Uterus (tissue), 4 donors: ENCODE data around the gene PTPRM. TPM values are rescaled to one million over a fixed set of nuclear protein-coding genes. Genes with fewer than 3 reads are reported as not detected.

ENCODE experiments used
- DNase-seq, 2 donors: peaks; one replicate each; pipeline ENCODE4 v3.0.0-alpha.2; 2019 to 2020
- H3K27ac ChIP-seq, 2 donors: fragments of 200-600 bp; sonication (generic); 1 replicate in 1 of 2; 2 replicates in 1 of 2; pipeline ENCODE4 v1.5.1; 2016 to 2018
- H3K27me3 ChIP-seq, 2 donors: fragments of 200-600 bp; sonication (generic); one replicate each; pipeline ENCODE4 v1.5.1; 2018 to 2019; ENCODE audit warnings: control low read depth in 1 of 2
- H3K36me3 ChIP-seq, 2 donors: fragments of 200-600 bp; sonication (generic); one replicate each; pipeline ENCODE4 v1.5.1; 2019; ENCODE audit warnings: control low read depth in 1 of 2
- H3K4me1 ChIP-seq, 2 donors: fragments of 200-600 bp; sonication (generic); one replicate each; pipeline ENCODE4 v1.5.1; 2018 to 2019; ENCODE audit warnings: control low read depth in 1 of 2
- H3K4me3 ChIP-seq, 2 donors: fragments of 200-600 bp; sonication (generic); 1 replicate in 1 of 2; 2 replicates in 1 of 2; pipeline ENCODE4 v1.5.1; 2018 to 2019; ENCODE audit warnings: mild to moderate bottlenecking in 1 of 2
- H3K9me3 ChIP-seq, 2 donors: fragments of 200-600 bp; sonication (generic); one replicate each; pipeline ENCODE4 v1.5.1; 2019; ENCODE audit warnings: control low read depth in 1 of 2
- POLR2A ChIP-seq, 2 donors: fragments of 450-650 bp; IDR thresholded peaks; one replicate each; pipeline ENCODE4 v1.6.1; 2016; ENCODE audit warnings: antibody characterized with exemption in 2 of 2, mild to moderate bottlenecking in 1 of 2, moderate library complexity in 1 of 2
- intact Hi-C: fragments of 100-400 bp; cut with DNase I; formaldehyde crosslinking; loops from one replicate; pipeline ENCODE4 v1.15.1; 2023; ENCODE audit warnings: low total_unique reads
- total RNA-seq, 4 donors: library from RNA; depleted of rRNA in 3 of 4; stranded (reverse); fragments of >200 nt in 3 of 4; gene quantifications; one replicate each; pipeline versions ENCODE4 v1.1.0 to v1.2.4, GENCODE V29; 2014 to 2023
- TF ChIP-seq, protein P1 (sequence below), 4 experiments: fragments of 200-600 bp in 2 of 4; fragments of 450-650 bp in 2 of 4; sonication (generic) in 2 of 4; IDR thresholded peaks; one replicate each; pipeline ENCODE4 v1.5.1; 2016 to 2019; ENCODE audit warnings: antibody characterized with exemption in 4 of 4, mild to moderate bottlenecking in 2 of 4, moderate library complexity in 1 of 4
- donor health status: DM: yes; HTN: yes; CAD: no.

PTPRM gene
- total RNA-seq, 4 donors from 2014 or later: 62.0 to 127 (median 85.7) TPM

DNA sequence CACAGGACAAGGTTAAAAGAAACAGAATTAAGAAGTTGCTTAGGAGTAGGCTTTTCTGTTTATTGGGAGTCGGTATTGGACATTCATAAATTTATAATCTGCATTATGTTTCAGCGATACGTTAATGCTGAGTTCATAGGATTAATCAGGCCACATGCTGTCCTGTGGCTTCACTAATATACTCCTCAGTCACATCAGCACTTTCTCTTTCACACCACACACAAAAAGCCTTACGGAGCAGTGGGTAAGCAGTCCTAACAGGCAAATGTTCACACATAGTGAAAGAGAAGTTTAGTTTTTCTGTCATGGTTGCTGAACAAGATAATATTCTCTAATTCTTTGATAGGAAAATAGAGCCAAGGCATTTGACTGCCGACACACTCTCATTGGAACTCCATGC lies 630.4 kb downstream of the PTPRM start:
- no peaks in the 10 kb centered on the region for H3K36me3 ChIP-seq
- no peaks in the 10 kb centered on the region for H3K4me1 ChIP-seq
- H3K27me3 ChIP-seq: no peaks in the 10 kb centered on the region
- no peak overlapping the region for H3K27ac ChIP-seq
- H3K9me3 ChIP-seq: no peaks in the 10 kb centered on the region
- DNase-seq: no peak
- TF ChIP-seq, protein P1, sequence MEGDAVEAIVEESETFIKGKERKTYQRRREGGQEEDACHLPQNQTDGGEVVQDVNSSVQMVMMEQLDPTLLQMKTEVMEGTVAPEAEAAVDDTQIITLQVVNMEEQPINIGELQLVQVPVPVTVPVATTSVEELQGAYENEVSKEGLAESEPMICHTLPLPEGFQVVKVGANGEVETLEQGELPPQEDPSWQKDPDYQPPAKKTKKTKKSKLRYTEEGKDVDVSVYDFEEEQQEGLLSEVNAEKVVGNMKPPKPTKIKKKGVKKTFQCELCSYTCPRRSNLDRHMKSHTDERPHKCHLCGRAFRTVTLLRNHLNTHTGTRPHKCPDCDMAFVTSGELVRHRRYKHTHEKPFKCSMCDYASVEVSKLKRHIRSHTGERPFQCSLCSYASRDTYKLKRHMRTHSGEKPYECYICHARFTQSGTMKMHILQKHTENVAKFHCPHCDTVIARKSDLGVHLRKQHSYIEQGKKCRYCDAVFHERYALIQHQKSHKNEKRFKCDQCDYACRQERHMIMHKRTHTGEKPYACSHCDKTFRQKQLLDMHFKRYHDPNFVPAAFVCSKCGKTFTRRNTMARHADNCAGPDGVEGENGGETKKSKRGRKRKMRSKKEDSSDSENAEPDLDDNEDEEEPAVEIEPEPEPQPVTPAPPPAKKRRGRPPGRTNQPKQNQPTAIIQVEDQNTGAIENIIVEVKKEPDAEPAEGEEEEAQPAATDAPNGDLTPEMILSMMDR (IDR thresholded peaks at IDR 0.05): no peak
- TF ChIP-seq POLR2A (IDR thresholded peaks at IDR 0.05): no peak
- no peak overlapping the region for H3K4me3 ChIP-seq
- intact Hi-C loops: no loop called here

DNA sequence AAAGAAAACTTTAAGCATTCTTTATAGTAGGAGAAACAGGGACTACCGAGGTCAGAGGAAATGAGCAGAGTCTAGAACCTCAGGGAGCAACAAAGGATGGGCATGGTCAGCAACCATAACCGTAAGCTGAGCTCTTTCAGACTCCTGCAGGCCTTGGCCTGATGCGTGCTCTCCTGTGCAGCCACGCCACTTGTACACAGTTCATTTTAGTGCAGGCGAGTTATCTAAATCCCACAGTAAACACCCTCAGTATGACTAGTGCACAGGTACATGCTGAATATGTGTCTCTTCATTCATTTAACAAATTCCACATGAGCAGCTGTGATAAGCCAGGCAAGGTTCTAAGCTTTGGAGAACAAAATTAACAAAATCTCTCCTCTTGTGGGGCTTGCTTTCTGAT lies 640.9 kb downstream of the PTPRM start:
- no peak for DNase-seq
- no peak for TF ChIP-seq POLR2A (IDR thresholded peaks at IDR 0.05)
- TF ChIP-seq, protein P1 (IDR thresholded peaks at IDR 0.05): no peak
- no peaks in the 10 kb centered on the region for H3K4me1 ChIP-seq

DNA sequence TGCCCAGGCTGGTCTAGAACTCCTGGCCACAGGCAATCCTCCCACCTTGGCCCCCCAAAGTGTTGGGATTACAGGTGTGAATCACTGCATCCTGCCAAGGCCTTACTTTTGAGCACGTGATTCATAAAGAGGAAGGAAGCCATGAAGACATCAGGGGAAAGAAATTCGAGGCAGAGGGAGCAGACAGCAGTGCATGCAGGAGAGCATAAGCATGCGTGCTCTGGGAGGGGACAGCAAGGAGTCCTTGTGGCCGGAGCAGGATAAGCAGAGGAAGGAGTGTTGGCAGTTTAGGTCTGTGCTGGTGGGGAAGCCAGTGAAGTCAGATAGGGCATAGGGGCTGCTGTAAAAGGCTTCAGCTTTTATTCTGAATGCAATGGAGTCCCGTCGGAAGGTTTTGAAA lies 641.6 kb downstream of the PTPRM start:
- Histone ChIP-seq H3K4me3 (no peak overlapping the region), H3K27me3 (no peaks in the 10 kb centered on the region), H3K9me3 (no peaks in the 10 kb centered on the region), H3K36me3 (no peaks in the 10 kb centered on the region), H3K4me1 (no peaks in the 10 kb centered on the region), H3K27ac (no peak overlapping the region)
- TF ChIP-seq POLR2A (IDR thresholded peaks at IDR 0.05): no peak
- TF ChIP-seq, protein P1 (IDR thresholded peaks at IDR 0.05): no peak
- intact Hi-C loops: no loop called here
- DNase-seq: no peak

More for the DNA sequence above, 640.9 kb downstream of the PTPRM start:
- Histone ChIP-seq H3K4me3 (no peak overlapping the region), H3K9me3 (no peaks in the 10 kb centered on the region), H3K27me3 (no peaks in the 10 kb centered on the region), H3K27ac (no peak overlapping the region), H3K36me3 (no peaks in the 10 kb centered on the region)
- intact Hi-C loops: no loop called here

DNA sequence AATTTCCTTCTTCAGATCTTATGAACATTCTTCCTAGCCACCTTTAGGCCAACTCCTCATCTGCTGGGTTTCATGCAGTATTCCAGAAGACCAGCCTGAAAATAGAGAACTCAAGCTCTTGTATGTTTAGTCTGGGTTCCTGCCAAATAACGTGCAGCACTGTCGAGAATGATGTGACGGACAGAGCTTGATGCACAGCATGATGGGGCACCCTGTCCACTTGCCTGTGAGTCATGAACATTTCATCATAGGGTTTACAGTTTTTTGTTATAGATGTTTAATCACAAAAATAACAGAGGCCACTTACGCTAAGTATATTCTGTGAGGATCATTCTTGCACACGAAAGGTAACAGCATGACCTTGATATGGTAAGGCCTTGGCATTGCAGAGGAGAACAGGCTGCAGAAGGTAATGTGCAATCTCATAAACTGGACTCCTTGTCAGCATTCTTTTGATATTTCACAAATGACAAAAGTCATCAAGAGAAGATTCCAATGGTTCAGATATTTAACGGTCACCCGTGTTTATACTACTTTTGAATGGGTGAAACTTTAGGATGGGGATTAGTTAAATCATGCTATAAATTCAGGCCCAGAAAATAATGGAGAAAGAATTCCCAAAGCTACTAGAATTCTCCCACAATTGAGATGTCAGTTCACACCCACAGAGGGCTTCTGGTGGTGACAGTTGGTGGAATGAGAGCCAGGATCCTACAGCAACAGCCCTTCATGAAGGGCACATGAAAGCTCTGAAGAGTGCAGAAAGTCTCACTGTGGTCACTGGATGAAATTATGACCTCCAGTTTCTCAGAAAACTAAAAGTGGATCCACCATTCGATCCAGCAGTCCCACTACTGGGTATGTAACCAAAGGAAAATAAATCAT lies 646.0 kb downstream of the PTPRM start:
- DNase-seq: no peak
- Histone ChIP-seq H3K27ac (no peak overlapping the region), H3K4me3 (no peak overlapping the region), H3K27me3 (no peaks in the 10 kb centered on the region), H3K9me3 (no peaks in the 10 kb centered on the region), H3K4me1 (no peaks in the 10 kb centered on the region), H3K36me3 (no peaks in the 10 kb centered on the region)
- no peak for TF ChIP-seq POLR2A (IDR thresholded peaks at IDR 0.05)
- TF ChIP-seq, protein P1 (IDR thresholded peaks at IDR 0.05): no peak
- intact Hi-C loops: no loop called here

DNA sequence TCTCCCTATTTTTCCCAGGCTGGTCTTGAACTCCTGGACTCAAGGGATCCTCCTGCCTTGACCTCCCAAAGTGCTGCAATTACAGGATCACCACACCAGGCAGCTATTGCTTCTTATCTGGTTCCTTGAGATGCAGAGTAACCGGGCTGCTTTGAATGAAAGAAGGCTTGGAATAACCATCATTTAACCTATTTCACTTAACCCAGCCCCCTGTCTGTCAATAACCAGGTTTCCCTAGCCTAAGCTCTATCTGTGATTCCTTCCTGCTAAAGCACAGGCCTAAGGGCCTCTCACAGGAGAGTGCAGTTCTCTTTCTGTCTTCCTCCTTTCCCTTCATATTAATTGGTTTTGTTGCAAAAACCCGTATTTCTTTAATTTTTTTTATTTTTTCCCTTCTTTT lies 648.6 kb downstream of the PTPRM start:
- H3K27ac ChIP-seq: no peak overlapping the region
- TF ChIP-seq, protein P1 (IDR thresholded peaks at IDR 0.05): no peak
- TF ChIP-seq POLR2A (IDR thresholded peaks at IDR 0.05): no peak
- H3K36me3 ChIP-seq: no peaks in the 10 kb centered on the region
- H3K4me1 ChIP-seq: no peaks in the 10 kb centered on the region
- H3K9me3 ChIP-seq: no peaks in the 10 kb centered on the region
- intact Hi-C loops: no loop called here
- no peak for DNase-seq
- no peak overlapping the region for H3K4me3 ChIP-seq
- H3K27me3 ChIP-seq: no peaks in the 10 kb centered on the region
